Aorta (tissue), 5 donors: ENCODE measurements around the gene TH. TPM values are rescaled to one million over a fixed set of nuclear protein-coding genes. Genes with fewer than 3 reads are reported as not detected.

Experiments used
- ATAC-seq: fragments of 200-7000 bp; cut with Tn5 transposase; one replicate; pipeline ENCODE4 v1.9.1; 2022; ENCODE audit warnings: moderate library complexity; ENCODE audit not compliant: low FRiP score
- DNase-seq, 2 donors: peaks; one replicate each; pipeline ENCODE4 v3.0.0-alpha.2; 2020
- H3K27ac ChIP-seq, 2 donors: one replicate each; pipeline ENCODE4 v1.5.1; 2013; ENCODE audit warnings: low read length in 2 of 2, mild to moderate bottlenecking in 2 of 2, moderate library complexity in 2 of 2, control low read depth in 1 of 2, inconsistent platforms in 1 of 2, low read depth in 1 of 2
- H3K27me3 ChIP-seq, 2 donors: one replicate each; pipeline ENCODE4 v1.6.1; 2013; ENCODE audit warnings: control low read depth in 1 of 2, low read length in 1 of 2, mild to moderate bottlenecking in 1 of 2, moderate library complexity in 1 of 2; ENCODE audit not compliant: insufficient read depth in 2 of 2, control insufficient read depth in 1 of 2
- H3K36me3 ChIP-seq, 2 donors: one replicate each; pipeline ENCODE4 v1.6.1; 2013; ENCODE audit warnings: control low read depth in 1 of 2, low read length in 1 of 2, mild to moderate bottlenecking in 1 of 2; ENCODE audit not compliant: insufficient read depth in 2 of 2, control insufficient read depth in 1 of 2
- H3K4me1 ChIP-seq, 2 donors: one replicate each; pipeline ENCODE4 v1.6.1; 2013; ENCODE audit warnings: low read length in 2 of 2, control low read depth in 1 of 2, mild to moderate bottlenecking in 1 of 2, moderate library complexity in 1 of 2; ENCODE audit not compliant: insufficient read depth in 2 of 2, control insufficient read depth in 1 of 2
- H3K4me3 ChIP-seq, 2 donors: one replicate each; pipeline ENCODE4 v1.5.1; 2013; ENCODE audit warnings: low read length in 2 of 2, control low read depth in 1 of 2, mild to moderate bottlenecking in 1 of 2
- H3K9me3 ChIP-seq: one replicate; pipeline ENCODE4 v1.6.1; 2013; ENCODE audit warnings: mild to moderate bottlenecking, low read length; ENCODE audit not compliant: control insufficient read depth
- WGBS, 2 donors: extraction: QIAGEN DNeasy Blood & Tissue Kit; methylation state at CpG; one replicate each; pipeline ENCODE4 v1.1.7; 2013; 5-methylcytosine and 5-hydroxymethylcytosine counted together
- intact Hi-C, 2 donors: fragments of 100-400 bp; cut with DNase I; formaldehyde crosslinking; loops; one replicate each; pipeline versions ENCODE4 v1.14.2 to v1.15.0; 2022
- polyA plus RNA-seq, 2 donors: library from polyadenylated mRNA; stranded (reverse); fragments of 200-250 nt; gene quantifications; one replicate each; pipeline ENCODE4 v1.2.3, GENCODE V29; 2013
- total RNA-seq, 2 donors: library from RNA; stranded (reverse); fragmentation: NEBNext Ultra II Directional; extraction: Animal tissue kit (Norgen Biotek cat#: 25700); gene quantifications; one replicate each; pipeline ENCODE4 v1.2.1, GENCODE V29; 2021
- donor health status: healthy with polysubstance abuse.
- donor health status: Bipolar disorder and iron deficiency.
- donor health status: DM: no; HTN: no; CAD: no.
- donor health status: DM: no; HTN: no; CAD: no.
- donor health status: DM: yes; HTN: yes; CAD: no.

TH gene
- total and polyA plus RNA-seq, 4 donors, result 0.45 TPM; not detected in 3

DNA sequence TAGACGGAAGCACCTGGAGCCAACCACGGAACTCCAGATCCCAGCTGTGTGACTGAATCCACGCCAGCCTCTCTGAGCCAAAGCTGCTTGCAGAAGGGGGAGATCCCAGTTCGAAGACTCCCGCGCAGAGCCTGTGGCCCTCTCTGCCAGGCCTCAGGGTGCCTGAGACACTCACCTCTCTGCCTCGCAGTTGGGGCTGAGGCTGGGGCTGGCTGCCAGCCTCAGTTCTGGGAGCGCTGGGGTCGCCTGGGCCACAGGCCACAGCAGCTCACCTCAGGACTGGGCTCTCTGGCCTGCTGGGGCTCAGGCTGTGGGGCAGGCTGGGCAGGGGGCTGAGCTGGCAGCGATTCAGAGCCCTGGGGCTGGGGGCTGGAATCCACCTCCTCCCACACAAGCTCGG lies 24.2 kb downstream of the TH start:
- ATAC-seq (no peak), DNase-seq (no peak)
- no peaks in the 10 kb centered on the region for H3K36me3 ChIP-seq
- no peak overlapping the region for H3K27ac ChIP-seq
- no peaks in the 10 kb centered on the region for H3K4me1 ChIP-seq
- whole genome bisulfite sequencing, 2 donors, result 50 to 55% methylated on average over 11 of the region's 11 CpGs
- H3K27me3 ChIP-seq, result no peaks in the 10 kb centered on the region
- no peak overlapping the region for H3K4me3 ChIP-seq
- H3K9me3 ChIP-seq, result no peaks in the 10 kb centered on the region
- intact Hi-C loops, result no loop called here

GRCh38 chr11:2146051-2146450 lies 25.6 kb downstream of the TH start:
- intact Hi-C loops, result no loop called here
- WGBS, 2 donors, result 53 to 56% methylated on average over 19 of the region's 19 CpGs
- ATAC-seq, result no peak

GRCh38 chr11:2144544-2145248 lies 26.9 kb downstream of the TH start:
- no peaks in the 10 kb centered on the region for H3K27me3 ChIP-seq

More at GRCh38 chr11:2146051-2146450, 25.6 kb downstream of the TH start:
- Histone ChIP-seq H3K36me3 (no peaks in the 10 kb centered on the region), H3K4me1 (no peaks in the 10 kb centered on the region), H3K4me3 (no peak overlapping the region), H3K9me3 (no peaks in the 10 kb centered on the region), H3K27ac (no peak overlapping the region), H3K27me3 (no peaks in the 10 kb centered on the region)
- DNase-seq, result no peak

GRCh38 chr11:2143799-2144543 lies 27.6 kb downstream of the TH start:
- WGBS, 2 donors, result 1 to 3% methylated on average over 68 to 72 of the region's 72 CpGs
- intact Hi-C loops, result no loop called here
- H3K4me1 ChIP-seq, result no peaks in the 10 kb centered on the region
- no peak overlapping the region for H3K27ac ChIP-seq
- DNase-seq, result no peak
- H3K27me3 ChIP-seq, result no peaks in the 10 kb centered on the region
- no peaks in the 10 kb centered on the region for H3K36me3 ChIP-seq
- H3K4me3 ChIP-seq, result no peak overlapping the region
- no peaks in the 10 kb centered on the region for H3K9me3 ChIP-seq
- ATAC-seq, result no peak

More at GRCh38 chr11:2144544-2145248, 26.9 kb downstream of the TH start:
- intact Hi-C loops, result no loop called here
- Histone ChIP-seq H3K27ac (no peak overlapping the region), H3K36me3 (no peaks in the 10 kb centered on the region), H3K9me3 (no peaks in the 10 kb centered on the region), H3K4me3 (no peak overlapping the region), H3K4me1 (no peaks in the 10 kb centered on the region)
- DNase-seq (no peak), ATAC-seq (no peak)
- 16 to 19% methylated on average over 17 to 18 of the region's 18 CpGs for WGBS, 2 donors

GRCh38 chr11:2143477-2143798 lies 28.2 kb downstream of the TH start:
- H3K27ac ChIP-seq, result no peak overlapping the region
- intact Hi-C loops, result no loop called here
- no peak for DNase-seq
- no peaks in the 10 kb centered on the region for H3K9me3 ChIP-seq
- H3K4me1 ChIP-seq, result no peaks in the 10 kb centered on the region
- ATAC-seq, result no peak
- no peaks in the 10 kb centered on the region for H3K27me3 ChIP-seq
- H3K36me3 ChIP-seq, result no peaks in the 10 kb centered on the region
- no peak overlapping the region for H3K4me3 ChIP-seq
- WGBS, 2 donors, result 5 to 6% methylated on average over 12 of the region's 12 CpGs

- H3K36me3 ChIP-seq, result no peaks in the 10 kb centered on the region
- DNase-seq (no peak), ATAC-seq (no peak)
- no peak overlapping the region for H3K27ac ChIP-seq
- 12 to 16% methylated on average over 6 of the region's 6 CpGs for WGBS, 2 donors
- intact Hi-C loops, result no loop called here
- H3K9me3 ChIP-seq, result no peaks in the 10 kb centered on the region
- H3K4me1 ChIP-seq, result no peaks in the 10 kb centered on the region
- no peaks in the 10 kb centered on the region for H3K27me3 ChIP-seq
- H3K4me3 ChIP-seq, result no peak overlapping the region
Observed at GRCh38 chr11:2142762-2143202, 28.8 kb downstream of the TH start.

GRCh38 chr11:2142300-2142759 lies 29.3 kb downstream of the TH start:
- WGBS, 2 donors, result 26 to 27% methylated on average over 5 of the region's 5 CpGs
- H3K9me3 ChIP-seq, result no peaks in the 10 kb centered on the region
- H3K4me1 ChIP-seq, result no peaks in the 10 kb centered on the region
- no peak overlapping the region for H3K4me3 ChIP-seq
- H3K27me3 ChIP-seq, result no peaks in the 10 kb centered on the region
- no peak overlapping the region for H3K27ac ChIP-seq
- DNase-seq, result no peak
- no peak for ATAC-seq
- H3K36me3 ChIP-seq, result no peaks in the 10 kb centered on the region
- intact Hi-C loops, result no loop called here

DNA sequence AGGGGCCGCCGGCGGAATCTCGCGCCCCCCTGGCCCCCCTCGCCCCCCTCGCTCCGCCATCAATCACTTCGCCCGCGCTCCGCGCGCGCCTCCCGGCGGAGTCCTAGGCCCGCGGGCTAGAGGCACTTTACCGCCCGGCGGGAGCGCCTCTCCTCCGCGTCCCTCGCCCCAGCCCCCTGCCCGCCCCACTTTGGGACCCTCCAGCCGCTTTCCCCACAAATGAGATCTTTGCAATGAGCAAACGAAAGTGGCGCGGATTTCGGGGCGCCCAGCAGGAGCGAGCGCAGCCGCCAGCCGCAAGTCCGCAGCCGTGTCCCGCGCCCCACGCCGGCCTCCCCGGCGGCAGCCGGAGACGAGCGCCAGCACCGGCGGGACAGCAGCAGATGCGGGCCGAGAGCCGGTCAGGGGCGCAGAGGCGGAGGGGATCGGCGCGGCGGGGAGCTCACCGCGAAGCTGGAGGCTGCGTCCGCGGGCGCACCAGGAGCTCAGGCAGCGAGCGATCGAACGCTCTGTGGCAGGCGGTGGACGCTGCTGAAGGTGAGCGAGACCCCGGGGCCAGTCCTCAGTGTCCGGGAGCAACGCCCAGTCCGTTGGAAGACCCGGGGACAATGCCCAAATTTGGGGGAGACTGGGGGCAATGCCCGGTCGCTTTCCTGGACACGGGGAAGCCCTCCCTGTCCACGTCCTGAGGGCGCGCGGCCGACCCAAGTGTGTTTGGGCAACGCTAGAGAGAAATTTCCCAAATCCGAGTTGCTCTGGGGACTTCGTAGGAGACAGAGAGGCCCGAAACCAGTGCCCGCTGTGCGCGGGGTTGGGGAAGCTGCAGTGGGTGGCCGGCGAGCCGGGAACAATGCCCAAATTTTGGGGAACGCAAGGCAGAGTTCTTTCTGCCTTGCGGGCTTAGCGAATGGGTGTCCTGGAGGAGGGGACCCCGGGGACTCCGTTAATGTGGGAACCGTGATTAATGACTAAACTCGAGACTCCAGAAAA lies 30.9 kb downstream of the TH start:
- Histone ChIP-seq H3K4me3 (no peak overlapping the region), H3K27me3 (no peaks in the 10 kb centered on the region), H3K27ac (no peak overlapping the region), H3K36me3 (no peaks in the 10 kb centered on the region), H3K4me1 (no peaks in the 10 kb centered on the region), H3K9me3 (no peaks in the 10 kb centered on the region)
- DNase-seq (no peak), ATAC-seq (no peak)
- intact Hi-C loops, result no loop called here
- 4 to 5% methylated on average over 96 to 102 of the region's 102 CpGs for WGBS, 2 donors
